Skeletal muscle tissue (tissue), 4 donors: ENCODE results near the gene EVI5L. TPM values are rescaled to one million over a fixed set of nuclear protein-coding genes. Genes with fewer than 3 reads are reported as not detected.

Experiments used
- H3K27ac ChIP-seq: one replicate; pipeline ENCODE4 v1.7.0; 2013; ENCODE audit warnings: mild to moderate bottlenecking, low read depth, low read length, inconsistent platforms
- H3K27me3 ChIP-seq, 3 donors: one replicate each; pipeline ENCODE4 v1.7.0; 2013; ENCODE audit warnings: low read length in 3 of 3; ENCODE audit not compliant: control insufficient read depth in 3 of 3, insufficient read depth in 3 of 3
- H3K36me3 ChIP-seq, 3 donors: one replicate each; pipeline ENCODE4 v1.7.0; 2013; ENCODE audit warnings: low read length in 3 of 3; ENCODE audit not compliant: control insufficient read depth in 3 of 3, insufficient read depth in 3 of 3
- H3K4me1 ChIP-seq, 3 donors: one replicate each; pipeline ENCODE4 v1.7.0; 2013; ENCODE audit warnings: low read length in 3 of 3, mild to moderate bottlenecking in 3 of 3; ENCODE audit not compliant: control insufficient read depth in 3 of 3, insufficient read depth in 3 of 3
- H3K4me3 ChIP-seq, 3 donors: one replicate each; pipeline ENCODE4 v1.7.0; 2013; ENCODE audit warnings: low read length in 3 of 3
- H3K9ac ChIP-seq, 3 donors: one replicate each; pipeline ENCODE4 v1.7.0; 2013; ENCODE audit warnings: low read length in 3 of 3, mild to moderate bottlenecking in 3 of 3, moderate library complexity in 2 of 3, low read depth in 1 of 3
- H3K9me3 ChIP-seq, 3 donors: one replicate each; pipeline ENCODE4 v1.7.0; 2013; ENCODE audit warnings: low read length in 3 of 3; ENCODE audit not compliant: control insufficient read depth in 3 of 3
- total RNA-seq: library from RNA; depleted of rRNA; stranded (reverse); fragments of >200 nt; gene quantifications from one replicate; pipeline ENCODE4 v1.2.3, GENCODE V29; 2014
- donor health status: Osteomylitis.

Gene EVI5L
- total RNA-seq, 1 donor from 2014 or later, result 9.4 TPM

GRCh38 chr19:7902796-7903243 is 72.8 kb downstream of the EVI5L start:
- Histone ChIP-seq H3K4me1 (peaks cover 27 to 49% (median 35%) of the 10 kb centered on the region in 3 donors), H3K36me3 (peaks cover 9 to 18% (median 15%) of the 10 kb centered on the region in 3 donors), H3K9me3 (peaks cover 0 to 2% (median 0%) of the 10 kb centered on the region in 3 donors), H3K9ac (peak overlapping the region; percentile 81 to 92 (median 89)), H3K27me3 (peaks cover 0 to 7% (median 0%) of the 10 kb centered on the region in 3 donors), H3K4me3 (peak overlapping the region; percentile 86 to 97 (median 90)), H3K27ac (peak overlapping the region; percentile 87)

- peak within 1 kb of the TSS; percentile 88 to 97 (median 91) for H3K4me3 ChIP-seq
- peaks cover 27 to 49% (median 35%) of the 10 kb centered on the region in 3 donors for H3K4me1 ChIP-seq
- peak within 1 kb of the TSS; percentile 87 for H3K27ac ChIP-seq
- peaks cover 0 to 2% (median 0%) of the 10 kb centered on the region in 3 donors for H3K9me3 ChIP-seq
- peaks cover 0 to 7% (median 0%) of the 10 kb centered on the region in 3 donors for H3K27me3 ChIP-seq
- H3K9ac ChIP-seq, result peak within 1 kb of the TSS; percentile 81 to 92 (median 89)
- peaks cover 12 to 18% (median 15%) of the 10 kb centered on the region in 3 donors for H3K36me3 ChIP-seq
Measured at GRCh38 chr19:7903244-7904073, 73.4 kb downstream of the EVI5L start, which contains the start of gene MAP2K7. MAP2K7 (plus strand) TSS chr19:7903877; CDS start chr19:7903945, 68 bp downstream.

GRCh38 chr19:7904074-7905020 is 74.3 kb downstream of the EVI5L start:
- peak overlapping the region; percentile 88 to 97 (median 91) for H3K4me3 ChIP-seq
- peak overlapping the region; percentile 81 to 89 (median 85) for H3K9ac ChIP-seq
- H3K9me3 ChIP-seq, result no peaks in the 10 kb centered on the region
- H3K36me3 ChIP-seq, result peaks cover 13 to 18% (median 18%) of the 10 kb centered on the region in 3 donors
- peaks cover 27 to 49% (median 35%) of the 10 kb centered on the region in 3 donors for H3K4me1 ChIP-seq
- H3K27me3 ChIP-seq, result peaks cover 0 to 2% (median 0%) of the 10 kb centered on the region in 3 donors
- peak overlapping the region; percentile 66 for H3K27ac ChIP-seq

GRCh38 chr19:7905268-7905667 is 75.2 kb downstream of the EVI5L start:
- Histone ChIP-seq H3K9me3 (no peaks in the 10 kb centered on the region), H3K36me3 (peaks cover 17 to 24% (median 24%) of the 10 kb centered on the region in 3 donors), H3K4me1 (peaks cover 26 to 46% (median 33%) of the 10 kb centered on the region in 3 donors), H3K27me3 (no peaks in the 10 kb centered on the region), H3K27ac (no peak overlapping the region), H3K4me3 (peak overlapping the region; percentile 23 to 97 (median 91)), H3K9ac (peak overlapping the region in 2 of 3 donors; percentile 81 to 89)

- H3K36me3 ChIP-seq, result peaks cover 23 to 30% (median 29%) of the 10 kb centered on the region in 3 donors
- peaks cover 22 to 40% (median 28%) of the 10 kb centered on the region in 3 donors for H3K4me1 ChIP-seq
- H3K27me3 ChIP-seq, result no peaks in the 10 kb centered on the region
Measured at GRCh38 chr19:7905859-7906258, 75.8 kb downstream of the EVI5L start.

GRCh38 chr19:7907122-7907521 is 77.1 kb downstream of the EVI5L start:
- H3K4me3 ChIP-seq, result no peak overlapping the region
- H3K4me1 ChIP-seq, result peaks cover 22 to 40% (median 25%) of the 10 kb centered on the region in 3 donors
- H3K36me3 ChIP-seq, result peaks cover 34 to 41% (median 40%) of the 10 kb centered on the region in 3 donors
- H3K27me3 ChIP-seq, result no peaks in the 10 kb centered on the region
- H3K9ac ChIP-seq, result no peak overlapping the region
- no peak overlapping the region for H3K27ac ChIP-seq
- no peaks in the 10 kb centered on the region for H3K9me3 ChIP-seq

More at GRCh38 chr19:7905859-7906258, 75.8 kb downstream of the EVI5L start:
- Histone ChIP-seq H3K27ac (no peak overlapping the region), H3K9ac (peak overlapping the region in 1 of 3 donors; percentile 89), H3K9me3 (no peaks in the 10 kb centered on the region), H3K4me3 (no peak overlapping the region)

- Histone ChIP-seq H3K36me3 (peaks cover 36 to 44% (median 42%) of the 10 kb centered on the region in 3 donors), H3K4me1 (peaks cover 22 to 39% (median 24%) of the 10 kb centered on the region in 3 donors), H3K9ac (no peak overlapping the region), H3K27me3 (peaks cover 0 to under 1% (median 0%) of the 10 kb centered on the region in 3 donors), H3K9me3 (no peaks in the 10 kb centered on the region), H3K4me3 (no peak overlapping the region), H3K27ac (no peak overlapping the region)
Measured at GRCh38 chr19:7907544-7907943, 77.5 kb downstream of the EVI5L start.

GRCh38 chr19:7908078-7908699 is 78.2 kb downstream of the EVI5L start:
- peaks cover 39 to 48% (median 45%) of the 10 kb centered on the region in 3 donors for H3K36me3 ChIP-seq
- no peak overlapping the region for H3K27ac ChIP-seq
- no peak overlapping the region for H3K4me3 ChIP-seq
- H3K27me3 ChIP-seq, result peaks cover 0 to 3% (median 0%) of the 10 kb centered on the region in 3 donors
- H3K4me1 ChIP-seq, result peaks cover 16 to 33% (median 18%) of the 10 kb centered on the region in 3 donors
- H3K9me3 ChIP-seq, result no peaks in the 10 kb centered on the region
- H3K9ac ChIP-seq, result no peak overlapping the region
